ENCODE data around the gene EIF3A.
"Not testable (repeated sequence)": the region's sequence is repeated elsewhere in the genome, so short reads cannot be mapped to it uniquely, and the experiment has no call there.

DNA sequence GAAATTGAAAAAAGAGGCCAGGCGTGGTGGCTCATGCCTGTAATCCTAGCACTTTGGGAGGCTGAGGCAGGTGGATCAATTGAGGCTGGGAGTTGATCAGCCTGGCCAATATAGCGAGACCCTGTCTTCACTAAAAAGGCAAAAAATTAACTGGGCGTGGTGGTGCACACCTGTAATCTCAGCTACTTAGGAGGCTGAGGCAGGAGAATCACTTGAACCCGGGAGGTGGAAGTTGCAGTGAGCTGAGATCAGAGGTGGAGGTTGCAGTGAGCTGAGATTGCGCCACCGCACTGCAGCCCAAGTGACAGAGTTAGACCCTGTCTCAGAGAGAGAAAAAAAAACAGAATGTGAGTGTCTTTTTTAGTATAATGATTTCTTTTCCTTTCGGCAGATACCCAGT, 25.3 kb upstream of the EIF3A start:
- TF ChIP-seq, protein P1, sequence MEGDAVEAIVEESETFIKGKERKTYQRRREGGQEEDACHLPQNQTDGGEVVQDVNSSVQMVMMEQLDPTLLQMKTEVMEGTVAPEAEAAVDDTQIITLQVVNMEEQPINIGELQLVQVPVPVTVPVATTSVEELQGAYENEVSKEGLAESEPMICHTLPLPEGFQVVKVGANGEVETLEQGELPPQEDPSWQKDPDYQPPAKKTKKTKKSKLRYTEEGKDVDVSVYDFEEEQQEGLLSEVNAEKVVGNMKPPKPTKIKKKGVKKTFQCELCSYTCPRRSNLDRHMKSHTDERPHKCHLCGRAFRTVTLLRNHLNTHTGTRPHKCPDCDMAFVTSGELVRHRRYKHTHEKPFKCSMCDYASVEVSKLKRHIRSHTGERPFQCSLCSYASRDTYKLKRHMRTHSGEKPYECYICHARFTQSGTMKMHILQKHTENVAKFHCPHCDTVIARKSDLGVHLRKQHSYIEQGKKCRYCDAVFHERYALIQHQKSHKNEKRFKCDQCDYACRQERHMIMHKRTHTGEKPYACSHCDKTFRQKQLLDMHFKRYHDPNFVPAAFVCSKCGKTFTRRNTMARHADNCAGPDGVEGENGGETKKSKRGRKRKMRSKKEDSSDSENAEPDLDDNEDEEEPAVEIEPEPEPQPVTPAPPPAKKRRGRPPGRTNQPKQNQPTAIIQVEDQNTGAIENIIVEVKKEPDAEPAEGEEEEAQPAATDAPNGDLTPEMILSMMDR (conservative IDR thresholded peaks at IDR 0.05 in 1 of 2, IDR thresholded peaks at IDR 0.05 in 1 of 2; ENCODE audit: extremely low read depth in 1 of 2, insufficient read depth in 1 of 2, low read depth in 1 of 2, low read length in 2 of 2): not testable (repeated sequence)
- TF ChIP-seq EZH2 (IDR thresholded peaks at IDR 0.05; ENCODE audit: borderline replicate concordance, low read length): not testable (repeated sequence)

Data from mammary epithelial cell (primary cell).